ENCODE results near the gene DLGAP1.

DNA sequence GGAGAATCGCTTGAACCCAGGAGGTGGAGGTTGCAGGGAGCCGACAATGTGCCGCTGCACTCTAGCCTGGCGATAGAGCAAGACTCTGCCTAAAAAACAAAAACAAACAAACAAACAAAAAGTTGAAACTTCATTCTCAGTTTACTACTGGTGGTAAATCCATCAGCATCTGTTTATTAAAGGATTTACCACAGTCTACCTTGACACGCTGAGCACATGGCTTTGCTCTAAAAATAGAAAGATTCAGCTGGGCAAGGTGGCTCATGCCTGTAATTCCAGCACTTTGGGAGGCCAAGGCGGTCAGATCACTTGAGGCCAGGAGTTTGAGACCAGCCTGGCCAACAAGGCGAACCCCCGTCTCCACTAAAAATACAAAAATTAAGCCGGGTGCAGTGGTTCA is 803.8 kb downstream of the DLGAP1 start:
- TF ChIP-seq, protein P1, sequence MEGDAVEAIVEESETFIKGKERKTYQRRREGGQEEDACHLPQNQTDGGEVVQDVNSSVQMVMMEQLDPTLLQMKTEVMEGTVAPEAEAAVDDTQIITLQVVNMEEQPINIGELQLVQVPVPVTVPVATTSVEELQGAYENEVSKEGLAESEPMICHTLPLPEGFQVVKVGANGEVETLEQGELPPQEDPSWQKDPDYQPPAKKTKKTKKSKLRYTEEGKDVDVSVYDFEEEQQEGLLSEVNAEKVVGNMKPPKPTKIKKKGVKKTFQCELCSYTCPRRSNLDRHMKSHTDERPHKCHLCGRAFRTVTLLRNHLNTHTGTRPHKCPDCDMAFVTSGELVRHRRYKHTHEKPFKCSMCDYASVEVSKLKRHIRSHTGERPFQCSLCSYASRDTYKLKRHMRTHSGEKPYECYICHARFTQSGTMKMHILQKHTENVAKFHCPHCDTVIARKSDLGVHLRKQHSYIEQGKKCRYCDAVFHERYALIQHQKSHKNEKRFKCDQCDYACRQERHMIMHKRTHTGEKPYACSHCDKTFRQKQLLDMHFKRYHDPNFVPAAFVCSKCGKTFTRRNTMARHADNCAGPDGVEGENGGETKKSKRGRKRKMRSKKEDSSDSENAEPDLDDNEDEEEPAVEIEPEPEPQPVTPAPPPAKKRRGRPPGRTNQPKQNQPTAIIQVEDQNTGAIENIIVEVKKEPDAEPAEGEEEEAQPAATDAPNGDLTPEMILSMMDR (IDR thresholded peaks at IDR 0.05 in 8 of 11, conservative IDR thresholded peaks at IDR 0.05 in 3 of 11) = no peak
- TF ChIP-seq POLR2AphosphoS5 (IDR thresholded peaks at IDR 0.05) = no peak

Data from spleen (tissue), 7 donors.